Femur (tissue), 1 donor: ENCODE measurements around the gene C9orf40.

Source experiments
- DNase-seq: peaks from one replicate; pipeline ENCODE4 v3.0.0-alpha.2; 2017

Gene C9orf40

DNA sequence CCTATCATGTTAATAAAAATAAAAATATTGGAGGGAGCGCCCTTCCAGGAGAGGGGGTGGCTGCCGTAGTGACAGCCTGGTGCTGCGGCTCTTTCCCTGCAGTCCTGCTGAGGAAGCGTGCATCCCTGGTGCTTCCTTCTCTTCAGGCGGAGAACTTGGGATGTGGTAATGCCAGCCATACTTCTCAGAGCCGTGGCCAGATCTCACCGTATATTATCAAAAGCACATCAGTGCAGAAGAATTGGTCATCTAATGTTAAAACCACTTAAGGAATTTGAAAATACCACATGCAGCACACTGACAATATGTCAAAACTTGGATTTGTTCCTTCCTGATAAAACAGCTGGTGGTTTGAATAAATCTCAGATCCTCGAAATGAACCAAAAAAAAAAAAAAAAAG, 17.7 kb downstream of the C9orf40 start:
- no peak for DNase-seq

DNA sequence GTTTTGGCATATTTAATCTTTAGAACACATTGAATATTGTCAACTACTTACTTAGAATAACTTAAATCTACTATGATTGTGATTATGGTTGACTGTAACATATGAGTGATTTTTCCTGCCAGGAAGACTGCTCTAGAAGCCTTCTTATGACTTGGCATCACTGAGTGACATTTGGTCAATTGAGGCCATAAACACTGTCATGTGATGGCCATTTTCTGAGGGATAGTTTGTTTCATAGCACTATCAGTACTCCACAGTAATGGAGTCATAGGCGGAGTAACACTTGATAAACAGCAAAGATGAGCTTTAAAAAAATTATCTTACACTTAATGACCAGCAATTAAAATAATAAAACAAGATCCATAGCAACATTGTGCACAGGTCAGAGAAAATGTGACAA, 31.0 kb downstream of the C9orf40 start:
- DNase-seq: no peak

- no peak for DNase-seq
Observed at GRCh38 chr9:74920944-74921626, 31.6 kb downstream of the C9orf40 start.

GRCh38 chr9:74910036-74910435, 42.7 kb downstream of the C9orf40 start:
- no peak for DNase-seq

DNA sequence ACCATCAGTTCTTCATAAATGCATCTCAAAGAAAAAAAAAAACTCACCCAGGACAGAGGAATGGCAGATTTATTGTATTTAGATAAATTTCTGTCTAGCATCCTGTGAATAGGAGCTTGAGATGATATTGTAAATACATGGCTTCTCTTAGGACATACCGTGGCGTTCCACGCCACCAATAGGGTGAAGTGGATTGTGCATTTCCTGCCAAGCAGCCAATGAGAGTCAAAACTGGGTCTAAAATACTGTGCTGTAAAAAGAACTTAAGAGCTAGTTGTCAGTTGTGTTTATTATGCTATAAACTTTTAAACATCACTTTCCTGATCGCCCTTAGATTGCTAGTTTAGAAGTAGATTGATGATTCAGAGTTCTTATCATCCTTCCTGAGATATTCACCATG, 44.0 kb downstream of the C9orf40 start:
- DNase-seq: no peak

DNA sequence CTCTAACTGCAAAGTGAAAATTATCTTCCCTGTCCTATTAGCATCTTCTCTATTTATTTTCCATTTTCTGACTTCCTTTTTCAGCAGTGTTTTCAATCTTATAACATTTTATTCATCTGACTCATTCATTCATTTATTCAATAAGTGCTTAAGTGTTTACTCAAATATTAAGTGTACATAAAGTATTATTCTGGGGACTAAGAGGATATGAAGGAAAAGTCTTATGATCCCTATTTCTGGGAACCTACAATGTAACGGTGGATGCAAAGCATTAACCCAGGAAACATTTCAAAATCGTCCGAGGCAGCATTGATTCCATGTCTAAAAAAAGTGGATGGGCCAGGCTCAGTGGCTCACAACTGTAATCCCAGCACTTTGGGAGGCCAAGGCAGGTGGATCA, 45.6 kb downstream of the C9orf40 start:
- no peak for DNase-seq

DNA sequence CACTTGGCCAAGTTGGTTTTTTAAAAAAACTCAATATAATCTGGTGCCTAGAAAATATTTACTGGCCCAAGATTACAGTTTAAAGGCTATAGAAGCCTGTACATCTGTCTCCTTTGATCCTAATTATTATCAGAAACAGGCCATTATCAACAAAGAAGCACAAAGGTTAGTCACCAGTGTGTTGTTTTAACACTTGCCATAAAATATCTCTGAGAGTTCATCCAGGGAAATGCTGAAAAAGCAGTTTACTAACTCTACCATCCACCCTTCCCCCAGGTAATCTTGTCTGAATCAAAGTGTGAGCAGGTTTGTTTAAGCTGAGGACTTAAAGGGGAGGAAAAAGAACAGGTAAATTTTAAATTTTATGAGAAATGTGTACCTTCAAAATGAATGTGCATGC, 51.7 kb downstream of the C9orf40 start:
- no peak for DNase-seq
